Trophoblast cell (in vitro differentiated cells and primary cell): ENCODE measurements around the gene KRTAP12-1.
"Not testable (repeated sequence)": the region's sequence is repeated elsewhere in the genome, so short reads cannot be mapped to it uniquely, and the experiment has no call there.

Source experiments
- DNase-seq, 2 donors: peaks; one replicate each; pipeline ENCODE4 v3.0.0-alpha.2; 2016
- H2AFZ ChIP-seq: 2 replicates; pipeline ENCODE4 v1.6.1; 2013; ENCODE audit warnings: low read length, moderate library complexity, mild to moderate bottlenecking; ENCODE audit not compliant: insufficient read depth, poor library complexity
- H2AK5ac ChIP-seq: 2 replicates; pipeline ENCODE4 v1.6.1; 2013; ENCODE audit warnings: mild to moderate bottlenecking, low read length
- H2BK120ac ChIP-seq: 2 replicates; pipeline ENCODE4 v1.6.1; 2013; ENCODE audit warnings: low read length, mild to moderate bottlenecking, moderate library complexity; ENCODE audit not compliant: insufficient read depth, poor library complexity
- H2BK12ac ChIP-seq: 2 replicates; pipeline ENCODE4 v1.6.1; 2013; ENCODE audit warnings: mild to moderate bottlenecking, low read length, moderate library complexity
- H2BK5ac ChIP-seq: 2 replicates; pipeline ENCODE4 v1.6.1; 2013; ENCODE audit warnings: low read length, low read depth, moderate library complexity, mild to moderate bottlenecking; ENCODE audit not compliant: poor library complexity
- H3K14ac ChIP-seq: 2 replicates; pipeline ENCODE4 v1.6.1; 2013; ENCODE audit warnings: mild to moderate bottlenecking, low read length
- H3K18ac ChIP-seq: 2 replicates; pipeline ENCODE4 v1.6.1; 2013; ENCODE audit warnings: mild to moderate bottlenecking, low read length
- H3K23ac ChIP-seq: 2 replicates; pipeline ENCODE4 v1.6.1; 2013; ENCODE audit warnings: low read length
- H3K27ac ChIP-seq: 2 replicates; pipeline ENCODE4 v1.5.1; 2013; ENCODE audit warnings: low read depth, mild to moderate bottlenecking, inconsistent platforms, low read length, moderate library complexity
- H3K27me3 ChIP-seq: 2 replicates; pipeline ENCODE4 v1.6.1; 2013; ENCODE audit warnings: inconsistent platforms, mild to moderate bottlenecking, low read length, moderate library complexity; ENCODE audit not compliant: insufficient read depth
- H3K36me3 ChIP-seq, 2 experiments: 1 replicate in 1 of 2; 2 replicates in 1 of 2; pipeline ENCODE4 v1.6.1; 2013; ENCODE audit warnings: low read length in 2 of 2, mild to moderate bottlenecking in 2 of 2, moderate library complexity in 1 of 2; ENCODE audit not compliant: insufficient read depth in 2 of 2, control insufficient read depth in 1 of 2
- H3K4ac ChIP-seq: 2 replicates; pipeline ENCODE4 v1.6.1; 2013; ENCODE audit warnings: low read depth, mild to moderate bottlenecking, low read length, moderate library complexity
- H3K4me1 ChIP-seq, 2 experiments: 1 replicate in 1 of 2; 2 replicates in 1 of 2; pipeline ENCODE4 v1.6.1; 2013; ENCODE audit warnings: low read length in 2 of 2, mild to moderate bottlenecking in 2 of 2, moderate library complexity in 1 of 2; ENCODE audit not compliant: insufficient read depth in 2 of 2, control insufficient read depth in 1 of 2
- H3K4me2 ChIP-seq: 2 replicates; pipeline ENCODE4 v1.6.1; 2013; ENCODE audit warnings: inconsistent platforms, mild to moderate bottlenecking, low read length, moderate library complexity
- H3K4me3 ChIP-seq: 2 replicates; pipeline ENCODE4 v1.5.1; 2013; ENCODE audit warnings: mild to moderate bottlenecking, low read depth, low read length, inconsistent platforms
- H3K79me1 ChIP-seq: one replicate; pipeline ENCODE4 v1.6.1; 2013; ENCODE audit warnings: low read length
- H3K79me2 ChIP-seq: 2 replicates; pipeline ENCODE4 v1.6.1; 2013; ENCODE audit warnings: low read length, mild to moderate bottlenecking; ENCODE audit not compliant: control insufficient read depth, insufficient read depth, poor library complexity
- H3K9ac ChIP-seq: 2 replicates; pipeline ENCODE4 v1.6.1; 2013; ENCODE audit warnings: mild to moderate bottlenecking, low read length
- H3K9me3 ChIP-seq: 2 replicates; pipeline ENCODE4 v1.6.1; 2013; ENCODE audit warnings: low read depth, mild to moderate bottlenecking, control low read depth, inconsistent platforms, low read length; ENCODE audit not compliant: insufficient read depth
- H4K12ac ChIP-seq: 2 replicates; pipeline ENCODE4 v1.6.1; 2013; ENCODE audit warnings: low read depth, mild to moderate bottlenecking, low read length, moderate library complexity
- H4K8ac ChIP-seq: 2 replicates; pipeline ENCODE4 v1.6.1; 2013; ENCODE audit warnings: low read depth, mild to moderate bottlenecking, low read length, moderate library complexity
- H4K91ac ChIP-seq: one replicate; pipeline ENCODE4 v1.6.1; 2013; ENCODE audit warnings: low read depth, mild to moderate bottlenecking, low read length, moderate library complexity
- WGBS: extraction: QIAGEN DNeasy Blood & Tissue Kit; methylation state at CpG from one replicate; pipeline ENCODE4 v1.1.7; 2013; ENCODE audit warnings: missing lambda C conversion rate; ENCODE audit not compliant: insufficient read length, insufficient coverage; ENCODE audit errors: extremely low coverage; 5-methylcytosine and 5-hydroxymethylcytosine counted together

Gene KRTAP12-1

GRCh38 chr21:44639331-44639655 is 42.7 kb downstream of the KRTAP12-1 start:
- Histone ChIP-seq H3K79me1 (no peaks in the 10 kb centered on the region), H3K18ac (no peak overlapping the region), H3K9me3 (no peaks in the 10 kb centered on the region), H2AFZ (no peak overlapping the region), H3K4me3 (no peak overlapping the region), H3K79me2 (no peaks in the 10 kb centered on the region), H4K91ac (no peak overlapping the region), H2BK5ac (no peak overlapping the region), H2BK12ac (no peak overlapping the region), H3K4me2 (no peak overlapping the region), H2BK120ac (no peak overlapping the region), H4K12ac (no peak overlapping the region), H3K36me3 (no peaks in the 10 kb centered on the region), H3K27ac (no peak overlapping the region), H3K4ac (no peak overlapping the region), H3K23ac (no peak overlapping the region), H4K8ac (no peak overlapping the region), H3K27me3 (no peaks in the 10 kb centered on the region), H2AK5ac (no peak overlapping the region), H3K14ac (no peak overlapping the region), H3K9ac (no peak overlapping the region), H3K4me1 (no peaks in the 10 kb centered on the region)
- WGBS: no CpG with 5 or more reads among the region's 12 CpGs
- DNase-seq: no peak

DNA sequence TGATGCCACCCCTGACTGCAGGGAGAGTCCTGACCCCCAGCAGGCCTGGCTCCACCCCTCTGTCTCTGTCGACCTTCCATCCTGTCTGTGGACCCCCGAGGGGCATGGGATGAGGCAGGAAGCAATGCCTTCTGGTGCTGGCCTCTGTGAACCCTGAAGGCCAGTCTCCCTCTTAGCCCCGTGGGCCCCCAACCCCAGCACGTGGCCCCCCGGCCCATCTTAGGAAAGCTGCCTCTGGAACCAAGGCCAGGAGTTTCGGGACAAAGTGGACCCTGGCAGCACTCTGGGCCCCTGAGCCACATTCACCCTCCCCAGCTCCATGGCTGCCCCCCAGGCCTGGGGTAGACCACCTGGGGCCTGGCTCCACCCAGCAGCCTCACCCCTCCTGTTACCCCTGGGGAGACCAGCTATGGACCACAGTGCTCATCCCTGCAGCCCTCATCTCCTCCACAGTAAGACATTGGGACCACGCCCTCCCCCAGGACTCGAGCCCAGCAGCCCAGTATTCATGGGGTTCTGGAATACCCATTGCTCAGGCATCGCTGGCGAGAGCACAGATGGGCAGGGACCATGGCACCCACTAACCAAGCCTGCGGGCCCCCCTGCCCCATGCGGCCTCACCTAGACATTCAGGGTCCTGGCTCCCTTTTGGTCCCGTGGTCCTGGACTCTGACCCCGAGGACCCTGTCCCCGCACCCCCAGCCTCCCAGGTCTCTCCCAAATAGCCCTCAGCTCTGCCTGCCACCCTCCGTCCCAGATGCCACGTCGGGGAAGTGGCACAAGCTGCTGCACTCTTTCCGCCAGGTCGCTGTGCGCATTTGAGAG is 43.2 kb downstream of the KRTAP12-1 start:
- H3K18ac ChIP-seq, H3K4me1 ChIP-seq, H3K27ac ChIP-seq, H3K27me3 ChIP-seq, H2AK5ac ChIP-seq, DNase-seq, H2BK120ac ChIP-seq, H3K4ac ChIP-seq, H3K4me2 ChIP-seq, H3K79me1 ChIP-seq, H3K14ac ChIP-seq, H2AFZ ChIP-seq, H3K9ac ChIP-seq, H3K9me3 ChIP-seq, H2BK5ac ChIP-seq, H3K23ac ChIP-seq, H4K12ac ChIP-seq, H2BK12ac ChIP-seq, H4K91ac ChIP-seq, H3K79me2 ChIP-seq, H3K36me3 ChIP-seq, H4K8ac ChIP-seq, H3K4me3 ChIP-seq: not testable (repeated sequence)
- no CpG with 5 or more reads among the region's 21 CpGs for WGBS

GRCh38 chr21:44637851-44638348 is 44.1 kb downstream of the KRTAP12-1 start:
- not testable (repeated sequence) for H3K27me3 ChIP-seq, H3K79me1 ChIP-seq, H3K4me1 ChIP-seq, H4K12ac ChIP-seq, H3K27ac ChIP-seq, H2BK120ac ChIP-seq, H3K4me3 ChIP-seq, H3K9ac ChIP-seq, H3K14ac ChIP-seq, DNase-seq, H3K9me3 ChIP-seq, H2BK5ac ChIP-seq, H2AK5ac ChIP-seq, H2BK12ac ChIP-seq, H4K8ac ChIP-seq, H3K4me2 ChIP-seq, H3K36me3 ChIP-seq, H3K79me2 ChIP-seq, H2AFZ ChIP-seq, H3K4ac ChIP-seq, H3K23ac ChIP-seq, H4K91ac ChIP-seq, H3K18ac ChIP-seq
- WGBS: no CpG with 5 or more reads among the region's 12 CpGs

- no peak within 1 kb of the TSS for H2BK5ac ChIP-seq
- WGBS: no CpG with 5 or more reads among the region's 21 CpGs
- no peaks in the 10 kb centered on the region for H3K79me1 ChIP-seq
- H2BK120ac ChIP-seq: no peak within 1 kb of the TSS
- no peak within 1 kb of the TSS for H2BK12ac ChIP-seq
- H3K27me3 ChIP-seq: no peaks in the 10 kb centered on the region
- no peak within 1 kb of the TSS for H3K4ac ChIP-seq
- H3K79me2 ChIP-seq: no peaks in the 10 kb centered on the region
- no peaks in the 10 kb centered on the region for H3K9me3 ChIP-seq
- DNase-seq: no peak
- no peak within 1 kb of the TSS for H2AFZ ChIP-seq
- no peak within 1 kb of the TSS for H4K91ac ChIP-seq
- no peak within 1 kb of the TSS for H3K18ac ChIP-seq
- H3K14ac ChIP-seq: no peak within 1 kb of the TSS
- no peak within 1 kb of the TSS for H3K23ac ChIP-seq
- H3K27ac ChIP-seq: no peak within 1 kb of the TSS
- peak within 1 kb of the TSS; percentile 56 for H3K4me3 ChIP-seq
- H3K9ac ChIP-seq: no peak within 1 kb of the TSS
- no peaks in the 10 kb centered on the region for H3K4me1 ChIP-seq
- no peak within 1 kb of the TSS for H4K8ac ChIP-seq
- no peaks in the 10 kb centered on the region for H3K36me3 ChIP-seq
- no peak within 1 kb of the TSS for H2AK5ac ChIP-seq
- no peak within 1 kb of the TSS for H4K12ac ChIP-seq
- no peak within 1 kb of the TSS for H3K4me2 ChIP-seq
Observed at GRCh38 chr21:44637018-44637850, 44.7 kb downstream of the KRTAP12-1 start, which contains the start of gene KRTAP10-10. Gene KRTAP10-10 (plus strand): TSS chr21:44637356. CDS start chr21:44637418, 62 bp downstream.
